Testis (tissue), 3 donors: ENCODE results near the gene NKAIN2. TPM values are rescaled to one million over a fixed set of nuclear protein-coding genes. Genes with fewer than 3 reads are reported as not detected.

Experiments
- DNase-seq: peaks from one replicate; pipeline ENCODE4 v3.0.0-alpha.2; 2019
- H3K27ac ChIP-seq, 2 donors: fragments of 200-600 bp; sonication (generic); one replicate each; pipeline ENCODE4 v1.5.1; 2019
- H3K27me3 ChIP-seq: fragments of 200-600 bp; sonication (generic); one replicate; pipeline ENCODE4 v1.5.1; 2019
- H3K36me3 ChIP-seq: fragments of 200-600 bp; sonication (generic); one replicate; pipeline ENCODE4 v1.5.1; 2017; ENCODE audit warnings: low read depth; ENCODE audit errors: missing control alignments
- H3K4me1 ChIP-seq: fragments of 200-600 bp; sonication (generic); one replicate; pipeline ENCODE4 v1.5.1; 2019
- H3K4me3 ChIP-seq, 2 donors: fragments of 200-600 bp; sonication (generic); one replicate each; pipeline ENCODE4 v1.5.1; 2017 to 2019
- H3K9me3 ChIP-seq: fragments of 200-600 bp; sonication (generic); one replicate; pipeline ENCODE4 v1.5.1; 2017
- CTCF ChIP-seq, 3 experiments: fragments of 450-650 bp in 2 of 3; fragments of 200-600 bp in 1 of 3; sonication (generic) in 1 of 3; IDR thresholded peaks; one replicate each; pipeline ENCODE4 v1.5.1; 2016 to 2019; ENCODE audit warnings: antibody characterized with exemption in 3 of 3, mild to moderate bottlenecking in 2 of 3, moderate library complexity in 1 of 3
- POLR2A ChIP-seq: fragments of 450-650 bp; IDR thresholded peaks from one replicate; pipeline ENCODE4 v1.6.1; 2017; ENCODE audit warnings: antibody characterized with exemption, mild to moderate bottlenecking, moderate library complexity
- WGBS, 2 donors: methylation state at CpG; one replicate each; pipeline ENCODE4 v1.1.5; 2018; 5-methylcytosine and 5-hydroxymethylcytosine counted together
- intact Hi-C: fragments of 100-400 bp; cut with DNase I; formaldehyde crosslinking; loops from one replicate; pipeline ENCODE4 v1.15.1; 2023; ENCODE audit warnings: low total_unique reads
- polyA plus RNA-seq: library from polyadenylated mRNA; stranded (reverse); fragments of 350-450 nt; fragmentation: Illumina TruSeq; extraction: RNeasy Lipid Tissue Mini Kit (QIAGEN cat#74804); gene quantifications from one replicate; pipeline ENCODE4 v1.2.3, GENCODE V29; 2014; ENCODE audit warnings: low read depth, low replicate concordance; ENCODE audit not compliant: insufficient read depth
- total RNA-seq, 2 donors: library from RNA; depleted of rRNA; stranded (reverse); fragments of >200 nt; gene quantifications; one replicate each; pipeline ENCODE4 v1.2.3, GENCODE V29; 2016

The NKAIN2 gene
- total and polyA plus RNA-seq, 3 donors from 2014 or later = 0.56 to 1.1 (median 0.71) TPM

GRCh38 chr6:123990376-123990775, 186.7 kb downstream of the NKAIN2 start:
- no peaks in the 10 kb centered on the region for H3K36me3 ChIP-seq
- WGBS, 2 donors = 83 to 86% methylated on average over 2 of the region's 2 CpGs
- DNase-seq = no peak
- no peak for TF ChIP-seq CTCF (IDR thresholded peaks at IDR 0.05)
- no peak for TF ChIP-seq POLR2A
- no peaks in the 10 kb centered on the region for H3K9me3 ChIP-seq
- intact Hi-C loops = no loop called here
- no peak overlapping the region for H3K4me3 ChIP-seq
- no peaks in the 10 kb centered on the region for H3K4me1 ChIP-seq
- no peak overlapping the region for H3K27ac ChIP-seq
- no peaks in the 10 kb centered on the region for H3K27me3 ChIP-seq

- TF ChIP-seq CTCF (IDR thresholded peaks at IDR 0.05) = no peak
- no peak for TF ChIP-seq POLR2A
- Histone ChIP-seq H3K36me3 (no peaks in the 10 kb centered on the region), H3K9me3 (no peaks in the 10 kb centered on the region), H3K27ac (no peak overlapping the region), H3K4me1 (no peaks in the 10 kb centered on the region), H3K4me3 (no peak overlapping the region), H3K27me3 (no peaks in the 10 kb centered on the region)
- intact Hi-C loops = no loop called here
- no peak for DNase-seq
- 70 to 71% methylated on average over 3 of the region's 3 CpGs for WGBS, 2 donors
Measured at GRCh38 chr6:123994168-123994567, 190.5 kb downstream of the NKAIN2 start.

- no peaks in the 10 kb centered on the region for H3K9me3 ChIP-seq
- WGBS, 2 donors = 74 to 75% methylated on average over 4 of the region's 4 CpGs
Measured at GRCh38 chr6:123994891-123995635, 191.4 kb downstream of the NKAIN2 start.

GRCh38 chr6:123997223-123997622, 193.6 kb downstream of the NKAIN2 start:
- no peaks in the 10 kb centered on the region for H3K27me3 ChIP-seq
- no peaks in the 10 kb centered on the region for H3K9me3 ChIP-seq
- intact Hi-C loops = no loop called here
- no peak for TF ChIP-seq CTCF (IDR thresholded peaks at IDR 0.05)
- TF ChIP-seq POLR2A = no peak
- no peak for DNase-seq
- H3K4me3 ChIP-seq = no peak overlapping the region
- WGBS, 2 donors = 46 to 64% methylated on average over 3 of the region's 3 CpGs
- no peaks in the 10 kb centered on the region for H3K4me1 ChIP-seq
- no peaks in the 10 kb centered on the region for H3K36me3 ChIP-seq
- no peak overlapping the region for H3K27ac ChIP-seq

More at GRCh38 chr6:123994891-123995635, 191.4 kb downstream of the NKAIN2 start:
- intact Hi-C loops = no loop called here
- H3K27me3 ChIP-seq = no peaks in the 10 kb centered on the region
- H3K27ac ChIP-seq = no peak overlapping the region
- H3K4me1 ChIP-seq = no peaks in the 10 kb centered on the region
- no peaks in the 10 kb centered on the region for H3K36me3 ChIP-seq
- no peak overlapping the region for H3K4me3 ChIP-seq
- DNase-seq = no peak
- no peak for TF ChIP-seq POLR2A

- intact Hi-C loops = no loop called here
- no peak for TF ChIP-seq POLR2A
- no peak for TF ChIP-seq CTCF (IDR thresholded peaks at IDR 0.05)
- Histone ChIP-seq H3K36me3 (no peaks in the 10 kb centered on the region), H3K9me3 (no peaks in the 10 kb centered on the region), H3K4me1 (no peaks in the 10 kb centered on the region), H3K4me3 (no peak overlapping the region), H3K27me3 (no peaks in the 10 kb centered on the region), H3K27ac (no peak overlapping the region)
- WGBS, 2 donors = 65 to 67% methylated on average over 4 of the region's 4 CpGs
- DNase-seq = no peak
Measured at GRCh38 chr6:124002377-124003081, 198.9 kb downstream of the NKAIN2 start.
